ENCODE results near the gene GRP. TPM values are rescaled to one million over a fixed set of nuclear protein-coding genes. Genes with fewer than 3 reads are reported as not detected.

The GRP gene
- total RNA-seq, 1 donor from 2014 or later, result not detected

DNA sequence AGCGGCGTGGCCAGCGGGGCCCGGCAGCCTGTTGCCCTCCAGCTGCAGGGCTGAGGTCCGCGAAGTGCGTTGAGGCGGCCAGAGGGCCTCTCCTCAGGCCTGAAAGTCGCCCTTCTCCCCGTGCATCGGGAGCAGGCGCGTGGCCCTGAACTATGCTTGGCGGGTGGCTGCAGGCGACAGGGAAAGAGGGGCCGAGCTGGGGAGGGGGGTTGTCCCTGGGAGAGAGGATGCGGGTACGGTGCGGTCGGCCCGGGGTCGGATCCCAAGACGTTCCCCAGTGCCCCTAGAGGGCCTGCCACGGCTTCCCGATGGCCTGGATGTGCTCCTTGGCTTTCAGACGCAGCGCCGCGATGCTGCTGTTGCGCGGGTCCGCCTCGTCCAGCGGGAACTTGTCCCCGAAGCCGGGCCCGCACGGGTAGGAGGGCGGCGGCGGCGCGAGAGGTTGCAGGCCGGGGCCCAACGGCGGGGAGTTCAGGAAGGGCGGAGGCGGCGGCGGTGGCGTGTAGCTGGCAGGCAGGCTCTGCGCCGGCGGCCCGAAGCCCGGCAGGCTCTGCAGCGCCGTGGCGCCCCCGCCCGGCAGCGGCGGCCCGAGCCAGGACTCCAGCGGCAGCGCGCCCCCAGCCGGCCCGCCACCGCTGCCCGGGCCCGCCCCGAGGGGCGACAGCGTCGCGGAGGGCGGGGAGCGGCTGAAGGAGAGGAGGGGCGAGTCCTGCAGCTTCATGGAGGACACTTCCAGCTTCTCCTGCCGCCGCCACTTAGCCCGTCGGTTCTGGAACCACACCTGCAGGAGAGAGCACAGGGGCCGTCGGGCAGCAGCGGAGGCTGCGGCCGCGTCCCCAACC lies 49.0 kb downstream of the GRP start:
- H3K27me3 Mint-ChIP-seq (ENCODE audit: unreplicated experiment), result peaks cover 48% of the 10 kb centered on the region
- H3K4me1 Mint-ChIP-seq (ENCODE audit: unreplicated experiment), result peaks cover 13% of the 10 kb centered on the region
- no peak overlapping the region for H3K27ac Mint-ChIP-seq (ENCODE audit: unreplicated experiment)
- peak; percentile 81 for DNase-seq (ENCODE audit: low spot score)
- TF ChIP-seq, protein P1, sequence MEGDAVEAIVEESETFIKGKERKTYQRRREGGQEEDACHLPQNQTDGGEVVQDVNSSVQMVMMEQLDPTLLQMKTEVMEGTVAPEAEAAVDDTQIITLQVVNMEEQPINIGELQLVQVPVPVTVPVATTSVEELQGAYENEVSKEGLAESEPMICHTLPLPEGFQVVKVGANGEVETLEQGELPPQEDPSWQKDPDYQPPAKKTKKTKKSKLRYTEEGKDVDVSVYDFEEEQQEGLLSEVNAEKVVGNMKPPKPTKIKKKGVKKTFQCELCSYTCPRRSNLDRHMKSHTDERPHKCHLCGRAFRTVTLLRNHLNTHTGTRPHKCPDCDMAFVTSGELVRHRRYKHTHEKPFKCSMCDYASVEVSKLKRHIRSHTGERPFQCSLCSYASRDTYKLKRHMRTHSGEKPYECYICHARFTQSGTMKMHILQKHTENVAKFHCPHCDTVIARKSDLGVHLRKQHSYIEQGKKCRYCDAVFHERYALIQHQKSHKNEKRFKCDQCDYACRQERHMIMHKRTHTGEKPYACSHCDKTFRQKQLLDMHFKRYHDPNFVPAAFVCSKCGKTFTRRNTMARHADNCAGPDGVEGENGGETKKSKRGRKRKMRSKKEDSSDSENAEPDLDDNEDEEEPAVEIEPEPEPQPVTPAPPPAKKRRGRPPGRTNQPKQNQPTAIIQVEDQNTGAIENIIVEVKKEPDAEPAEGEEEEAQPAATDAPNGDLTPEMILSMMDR (IDR thresholded peaks at IDR 0.05; ENCODE audit: unreplicated experiment), result peak; percentile 23
- no peak overlapping the region for H3K4me3 Mint-ChIP-seq (ENCODE audit: unreplicated experiment)
- no peaks in the 10 kb centered on the region for H3K9me3 Mint-ChIP-seq (ENCODE audit: unreplicated experiment)
- H3K36me3 Mint-ChIP-seq (ENCODE audit: low read depth, unreplicated experiment), result peaks cover 9% of the 10 kb centered on the region

DNA sequence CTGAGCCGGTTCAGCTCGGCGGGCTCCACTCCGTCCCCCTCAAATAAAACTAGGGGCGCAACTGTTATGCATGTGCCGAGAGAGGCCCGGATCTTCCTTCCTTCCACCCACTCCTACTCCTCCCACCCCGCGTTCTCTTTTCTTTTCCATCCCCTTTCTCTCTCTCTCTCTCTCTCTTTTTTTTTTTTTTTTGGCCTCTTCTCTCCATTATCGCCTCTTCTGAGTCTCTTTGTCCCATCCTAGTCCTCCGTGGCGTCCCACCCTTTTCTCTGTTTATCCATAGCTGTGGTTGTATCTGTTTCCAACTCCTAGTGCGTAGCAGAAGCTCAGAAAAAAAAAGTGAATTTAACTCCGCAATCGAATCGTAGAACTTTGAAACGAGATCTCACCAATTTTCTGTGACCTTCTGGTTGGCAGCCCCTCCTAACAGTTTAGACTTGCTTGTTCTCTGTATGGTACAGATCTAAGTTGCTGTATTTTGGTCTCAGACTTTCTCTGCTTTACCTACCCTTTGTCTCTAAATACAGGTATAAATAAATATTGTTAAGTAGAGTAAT lies 49.7 kb downstream of the GRP start:
- Mint-ChIP-seq H3K27ac (ENCODE audit: unreplicated experiment) (peak overlapping the region; percentile 18), H3K36me3 (ENCODE audit: low read depth, unreplicated experiment) (peaks cover 9% of the 10 kb centered on the region), H3K4me3 (ENCODE audit: unreplicated experiment) (peak overlapping the region; percentile 80), H3K4me1 (ENCODE audit: unreplicated experiment) (peaks cover 13% of the 10 kb centered on the region), H3K9me3 (ENCODE audit: unreplicated experiment) (no peaks in the 10 kb centered on the region), H3K27me3 (ENCODE audit: unreplicated experiment) (peaks cover 53% of the 10 kb centered on the region)
- TF ChIP-seq, protein P1 (IDR thresholded peaks at IDR 0.05; ENCODE audit: unreplicated experiment), result no peak
- no peak for DNase-seq (ENCODE audit: low spot score)

DNA sequence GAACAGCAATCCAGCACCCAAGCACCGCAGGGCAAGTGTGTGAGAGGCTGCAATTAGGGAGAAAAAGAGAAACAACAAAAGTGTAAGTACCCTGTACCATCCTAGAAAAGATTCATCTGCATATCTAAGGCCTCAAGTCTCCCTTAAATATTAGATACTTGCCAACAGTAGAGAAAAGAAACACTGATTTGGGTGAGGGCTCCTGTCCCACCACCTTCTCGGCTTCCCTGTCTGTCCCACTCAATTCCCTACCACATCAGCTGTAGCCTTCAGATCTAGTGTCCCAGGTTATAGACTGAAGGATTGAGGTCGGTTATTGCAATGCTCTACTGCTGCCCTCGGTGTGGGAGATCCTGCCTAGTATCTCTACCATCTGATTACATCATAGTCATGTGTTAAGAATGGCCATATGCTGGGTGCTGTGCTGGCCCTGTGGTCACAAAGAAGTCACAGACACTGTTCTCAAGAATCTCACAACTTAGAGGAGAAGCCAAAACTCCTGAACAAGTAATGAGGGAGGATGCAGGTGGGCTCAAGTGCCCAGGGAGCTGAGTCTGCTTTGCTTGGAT lies 50.8 kb downstream of the GRP start:
- no peak overlapping the region for H3K4me3 Mint-ChIP-seq (ENCODE audit: unreplicated experiment)
- no peaks in the 10 kb centered on the region for H3K9me3 Mint-ChIP-seq (ENCODE audit: unreplicated experiment)
- H3K27ac Mint-ChIP-seq (ENCODE audit: unreplicated experiment), result no peak overlapping the region
- TF ChIP-seq, protein P1 (IDR thresholded peaks at IDR 0.05; ENCODE audit: unreplicated experiment), result no peak
- peaks cover 9% of the 10 kb centered on the region for H3K36me3 Mint-ChIP-seq (ENCODE audit: low read depth, unreplicated experiment)
- peaks cover 51% of the 10 kb centered on the region for H3K27me3 Mint-ChIP-seq (ENCODE audit: unreplicated experiment)
- no peak for DNase-seq (ENCODE audit: low spot score)
- H3K4me1 Mint-ChIP-seq (ENCODE audit: unreplicated experiment), result peaks cover 13% of the 10 kb centered on the region

DNA sequence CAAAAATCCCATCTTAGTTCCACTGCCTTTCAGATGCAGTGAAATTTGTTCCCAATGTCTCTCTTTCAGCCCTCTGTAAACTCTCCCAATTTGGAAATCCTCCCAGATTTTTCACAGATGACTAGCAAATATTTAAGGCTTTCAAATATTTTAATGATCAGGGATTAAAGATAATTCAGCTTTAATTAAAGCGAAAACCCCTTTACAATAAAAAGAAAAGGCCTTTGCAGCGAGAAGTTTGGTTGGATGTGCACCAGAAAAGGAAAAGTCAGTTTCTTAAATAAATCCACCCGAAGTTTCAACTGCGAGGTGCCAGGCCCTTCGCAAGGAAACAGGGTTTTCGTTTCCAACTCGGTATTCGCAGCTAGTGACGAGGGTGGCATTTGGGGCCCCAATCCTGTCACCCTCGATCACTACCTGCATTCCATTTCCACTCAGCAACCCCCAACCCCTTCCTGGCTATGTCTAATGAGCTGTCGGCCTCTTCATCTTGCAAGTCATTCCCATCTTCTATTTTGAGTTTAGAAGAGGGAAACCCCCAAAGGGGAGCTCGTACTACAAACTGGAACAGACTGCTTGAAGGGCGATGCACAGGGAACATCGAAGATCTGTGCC lies 51.8 kb downstream of the GRP start:
- H3K4me1 Mint-ChIP-seq (ENCODE audit: unreplicated experiment), result peaks cover 10% of the 10 kb centered on the region
- H3K4me3 Mint-ChIP-seq (ENCODE audit: unreplicated experiment), result no peak overlapping the region
- peaks cover 5% of the 10 kb centered on the region for H3K36me3 Mint-ChIP-seq (ENCODE audit: low read depth, unreplicated experiment)
- TF ChIP-seq, protein P1 (IDR thresholded peaks at IDR 0.05; ENCODE audit: unreplicated experiment), result no peak
- DNase-seq (ENCODE audit: low spot score), result no peak
- no peak overlapping the region for H3K27ac Mint-ChIP-seq (ENCODE audit: unreplicated experiment)
- H3K27me3 Mint-ChIP-seq (ENCODE audit: unreplicated experiment), result peaks cover 47% of the 10 kb centered on the region
- H3K9me3 Mint-ChIP-seq (ENCODE audit: unreplicated experiment), result no peaks in the 10 kb centered on the region

Measured in endothelial cell (in vitro differentiated cells).